ENCODE measurements around the gene ICAM2. TPM values are rescaled to one million over a fixed set of nuclear protein-coding genes. Genes with fewer than 3 reads are reported as not detected.

ICAM2 gene
- total RNA-seq, 1 donor from 2014 or later = 75.2 TPM

- no peak for DNase-seq (ENCODE audit: low spot score)
Observed at GRCh38 chr17:63978272-63979200, 41.9 kb downstream of the ICAM2 start.

- no peak for DNase-seq (ENCODE audit: low spot score)
Observed at GRCh38 chr17:63976702-63977101, 43.7 kb downstream of the ICAM2 start.

- no peak for DNase-seq (ENCODE audit: low spot score)
Observed at GRCh38 chr17:63975541-63976092, 44.8 kb downstream of the ICAM2 start.

- no peak for DNase-seq (ENCODE audit: low spot score)
Observed at GRCh38 chr17:63974594-63975192, 45.7 kb downstream of the ICAM2 start.

GRCh38 chr17:63973930-63974593 is 46.4 kb downstream of the ICAM2 start:
- no peak for DNase-seq (ENCODE audit: low spot score)

GRCh38 chr17:63973247-63973646 is 47.2 kb downstream of the ICAM2 start:
- DNase-seq (ENCODE audit: low spot score) = no peak

GRCh38 chr17:63972796-63973195 is 47.6 kb downstream of the ICAM2 start, which contains the start of gene SCN4A:
SCN4A (minus strand) TSS chr17:63972918; CDS start chr17:63972841, 77 bp downstream.
- no peak for DNase-seq (ENCODE audit: low spot score)

GRCh38 chr17:63969278-63969677 is 51.2 kb downstream of the ICAM2 start:
- no peak for DNase-seq (ENCODE audit: low spot score)

GRCh38 chr17:63967953-63968352 is 52.5 kb downstream of the ICAM2 start:
- DNase-seq (ENCODE audit: low spot score) = no peak

GRCh38 chr17:63966646-63967264 is 53.7 kb downstream of the ICAM2 start:
- DNase-seq (ENCODE audit: low spot score) = no peak

GRCh38 chr17:63963123-63963522 is 57.3 kb downstream of the ICAM2 start:
- DNase-seq (ENCODE audit: low spot score) = no peak

- DNase-seq (ENCODE audit: low spot score) = no peak
Observed at GRCh38 chr17:63962298-63962744, 58.1 kb downstream of the ICAM2 start.

- no peak for DNase-seq (ENCODE audit: low spot score)
Observed at GRCh38 chr17:63961355-63962212, 58.8 kb downstream of the ICAM2 start.

- DNase-seq (ENCODE audit: low spot score) = no peak
Observed at GRCh38 chr17:63960430-63960829, 60.0 kb downstream of the ICAM2 start.

GRCh38 chr17:63960006-63960405 is 60.4 kb downstream of the ICAM2 start:
- DNase-seq (ENCODE audit: low spot score) = no peak

- DNase-seq (ENCODE audit: low spot score) = no peak
Observed at GRCh38 chr17:63956296-63956920, 64.0 kb downstream of the ICAM2 start.

GRCh38 chr17:63955791-63956190 is 64.6 kb downstream of the ICAM2 start:
- DNase-seq (ENCODE audit: low spot score) = no peak

- no peak for DNase-seq (ENCODE audit: low spot score)
Observed at GRCh38 chr17:63955232-63955631, 65.2 kb downstream of the ICAM2 start.

GRCh38 chr17:63954402-63955063 is 65.9 kb downstream of the ICAM2 start:
- no peak for DNase-seq (ENCODE audit: low spot score)

All from mesenteric fat pad (tissue), 1 donor.